Naive B cell (primary cell): ENCODE results near the gene CAMTA1. TPM values are rescaled to one million over a fixed set of nuclear protein-coding genes. Genes with fewer than 3 reads are reported as not detected.

ENCODE experiments used
- ATAC-seq, 2 donors: fragments of 150-1000 bp; cut with Tn5 transposase; 2 replicates each; pipeline ENCODE4 v1.10.0; 2021; ENCODE audit warnings: low read depth in 2 of 2, mild to moderate bottlenecking in 2 of 2, moderate library complexity in 2 of 2
- DNase-seq: peaks from one replicate; pipeline ENCODE4 v3.0.0; 2022
- H3K27ac Mint-ChIP-seq, 6 donors: one replicate each; pipeline ENCODE4 v1.8.0; 2020 to 2022; ENCODE audit warnings: mild to moderate bottlenecking in 6 of 6, mixed read lengths in 6 of 6, moderate library complexity in 5 of 6, inconsistent platforms in 2 of 6
- H3K27me3 Mint-ChIP-seq, 3 donors: one replicate each; pipeline ENCODE4 v1.8.0; 2021 to 2022; ENCODE audit warnings: mixed read lengths in 3 of 3, mild to moderate bottlenecking in 1 of 3
- H3K36me3 Mint-ChIP-seq, 2 donors: one replicate each; pipeline ENCODE4 v1.8.0; 2020 to 2022; ENCODE audit warnings: mixed read lengths in 2 of 2, inconsistent platforms in 1 of 2, mild to moderate bottlenecking in 1 of 2
- H3K4me1 Mint-ChIP-seq, 3 donors: one replicate each; pipeline ENCODE4 v1.8.0; 2020 to 2022; ENCODE audit warnings: mixed read lengths in 3 of 3, inconsistent platforms in 1 of 3, mild to moderate bottlenecking in 1 of 3, moderate library complexity in 1 of 3
- H3K4me3 Mint-ChIP-seq, 8 donors: one replicate each; pipeline ENCODE4 v1.8.0; 2020 to 2022; ENCODE audit warnings: mild to moderate bottlenecking in 8 of 8, mixed read lengths in 8 of 8, moderate library complexity in 8 of 8, inconsistent platforms in 2 of 8
- H3K9me3 Mint-ChIP-seq, 7 donors: one replicate each; pipeline ENCODE4 v1.8.0; 2020 to 2022; ENCODE audit warnings: mixed read lengths in 7 of 7, mild to moderate bottlenecking in 5 of 7, inconsistent platforms in 2 of 7, moderate library complexity in 1 of 7
- polyA plus RNA-seq, 6 donors: library from polyadenylated mRNA; unstranded; fragments of 300-500 nt; fragmentation: Illumina TruSeq; gene quantifications; one replicate each; pipeline ENCODE4 v1.2.3, GENCODE V29; 2021; ENCODE audit warnings: low read depth in 6 of 6

The CAMTA1 gene
- polyA plus RNA-seq, 6 donors from 2014 or later = 75.4 to 140 (median 88.8) TPM

GRCh38 chr1:7481194-7481593 is 695.9 kb downstream of the CAMTA1 start:
- no peak for DNase-seq
- Mint-ChIP-seq H3K27me3 (peaks cover 0 to 8% (median 0%) of the 10 kb centered on the region in 3 donors), H3K36me3 (no peaks in the 10 kb centered on the region), H3K27ac (no peak overlapping the region), H3K4me3 (no peak overlapping the region), H3K9me3 (no peaks in the 10 kb centered on the region), H3K4me1 (no peaks in the 10 kb centered on the region)
- no peak for ATAC-seq

GRCh38 chr1:7482077-7482476 is 696.8 kb downstream of the CAMTA1 start:
- DNase-seq (no peak), ATAC-seq (no peak)
- no peaks in the 10 kb centered on the region for H3K36me3 Mint-ChIP-seq
- no peak overlapping the region for H3K27ac Mint-ChIP-seq
- H3K27me3 Mint-ChIP-seq = peaks cover 0 to 8% (median 0%) of the 10 kb centered on the region in 3 donors
- no peaks in the 10 kb centered on the region for H3K9me3 Mint-ChIP-seq
- no peaks in the 10 kb centered on the region for H3K4me1 Mint-ChIP-seq
- H3K4me3 Mint-ChIP-seq = no peak overlapping the region

GRCh38 chr1:7482772-7483495 is 697.7 kb downstream of the CAMTA1 start:
- DNase-seq = no peak
- H3K4me1 Mint-ChIP-seq = no peaks in the 10 kb centered on the region

GRCh38 chr1:7483634-7484383 is 698.6 kb downstream of the CAMTA1 start:
- H3K4me3 Mint-ChIP-seq = no peak overlapping the region
- H3K27ac Mint-ChIP-seq = no peak overlapping the region
- DNase-seq (no peak), ATAC-seq (no peak)
- no peaks in the 10 kb centered on the region for H3K9me3 Mint-ChIP-seq
- peaks cover 0 to 8% (median 7%) of the 10 kb centered on the region in 3 donors for H3K27me3 Mint-ChIP-seq
- no peaks in the 10 kb centered on the region for H3K36me3 Mint-ChIP-seq
- H3K4me1 Mint-ChIP-seq = no peaks in the 10 kb centered on the region

More at GRCh38 chr1:7482772-7483495, 697.7 kb downstream of the CAMTA1 start:
- Mint-ChIP-seq H3K36me3 (no peaks in the 10 kb centered on the region), H3K4me3 (no peak overlapping the region), H3K9me3 (no peaks in the 10 kb centered on the region), H3K27ac (no peak overlapping the region), H3K27me3 (peaks cover 0 to 8% (median 3%) of the 10 kb centered on the region in 3 donors)
- ATAC-seq = no peak

GRCh38 chr1:7485086-7485780 is 700.0 kb downstream of the CAMTA1 start:
- Mint-ChIP-seq H3K4me3 (no peak overlapping the region), H3K36me3 (no peaks in the 10 kb centered on the region)

GRCh38 chr1:7485826-7486225 is 700.6 kb downstream of the CAMTA1 start:
- DNase-seq = no peak
- Mint-ChIP-seq H3K36me3 (no peaks in the 10 kb centered on the region), H3K27me3 (peaks cover 0 to 8% (median 7%) of the 10 kb centered on the region in 3 donors), H3K4me1 (no peaks in the 10 kb centered on the region), H3K4me3 (no peak overlapping the region), H3K9me3 (no peaks in the 10 kb centered on the region), H3K27ac (no peak overlapping the region)
- no peak for ATAC-seq

More at GRCh38 chr1:7485086-7485780, 700.0 kb downstream of the CAMTA1 start:
- Mint-ChIP-seq H3K27me3 (peaks cover 0 to 8% (median 7%) of the 10 kb centered on the region in 3 donors), H3K4me1 (no peaks in the 10 kb centered on the region), H3K9me3 (no peaks in the 10 kb centered on the region), H3K27ac (no peak overlapping the region)
- ATAC-seq (no peak), DNase-seq (no peak)

GRCh38 chr1:7487766-7488474 is 702.7 kb downstream of the CAMTA1 start:
- no peak for DNase-seq
- no peak for ATAC-seq
- no peak overlapping the region for H3K4me3 Mint-ChIP-seq
- no peaks in the 10 kb centered on the region for H3K4me1 Mint-ChIP-seq
- peaks cover 0 to 6% (median 0%) of the 10 kb centered on the region in 7 donors for H3K9me3 Mint-ChIP-seq
- no peaks in the 10 kb centered on the region for H3K36me3 Mint-ChIP-seq
- H3K27me3 Mint-ChIP-seq = peaks cover 4 to 7% (median 7%) of the 10 kb centered on the region in 3 donors
- H3K27ac Mint-ChIP-seq = no peak overlapping the region

- no peak overlapping the region for H3K27ac Mint-ChIP-seq
- DNase-seq (no peak), ATAC-seq (no peak)
- H3K4me3 Mint-ChIP-seq = no peak overlapping the region
- no peaks in the 10 kb centered on the region for H3K36me3 Mint-ChIP-seq
- H3K9me3 Mint-ChIP-seq = peaks cover 0 to 11% (median 0%) of the 10 kb centered on the region in 7 donors
- H3K27me3 Mint-ChIP-seq = peaks cover 7 to 10% (median 7%) of the 10 kb centered on the region in 3 donors
- H3K4me1 Mint-ChIP-seq = no peaks in the 10 kb centered on the region
Observed at GRCh38 chr1:7488475-7488842, 703.2 kb downstream of the CAMTA1 start.

GRCh38 chr1:7489586-7489985 is 704.3 kb downstream of the CAMTA1 start:
- no peak overlapping the region for H3K4me3 Mint-ChIP-seq
- H3K27me3 Mint-ChIP-seq = peaks cover 7 to 11% (median 7%) of the 10 kb centered on the region in 3 donors
- no peak for DNase-seq
- H3K9me3 Mint-ChIP-seq = peaks cover 0 to 11% (median 0%) of the 10 kb centered on the region in 7 donors
- H3K27ac Mint-ChIP-seq = no peak overlapping the region
- ATAC-seq = no peak
- H3K36me3 Mint-ChIP-seq = no peaks in the 10 kb centered on the region
- H3K4me1 Mint-ChIP-seq = no peaks in the 10 kb centered on the region

- Mint-ChIP-seq H3K4me3 (no peak overlapping the region), H3K36me3 (no peaks in the 10 kb centered on the region), H3K27ac (no peak overlapping the region), H3K27me3 (peaks cover 7 to 11% (median 7%) of the 10 kb centered on the region in 3 donors), H3K9me3 (peaks cover 0 to 11% (median 0%) of the 10 kb centered on the region in 7 donors), H3K4me1 (no peaks in the 10 kb centered on the region)
- no peak for DNase-seq
- ATAC-seq = no peak
Observed at GRCh38 chr1:7490576-7490975, 705.3 kb downstream of the CAMTA1 start.

- no peak overlapping the region for H3K27ac Mint-ChIP-seq
- DNase-seq (no peak), ATAC-seq (no peak)
- H3K4me3 Mint-ChIP-seq = no peak overlapping the region
- H3K27me3 Mint-ChIP-seq = peaks cover 7 to 11% (median 7%) of the 10 kb centered on the region in 3 donors
- no peaks in the 10 kb centered on the region for H3K4me1 Mint-ChIP-seq
- H3K9me3 Mint-ChIP-seq = peaks cover 0 to 11% (median 0%) of the 10 kb centered on the region in 7 donors
- no peaks in the 10 kb centered on the region for H3K36me3 Mint-ChIP-seq
Observed at GRCh38 chr1:7491109-7491817, 706.0 kb downstream of the CAMTA1 start.

- no peak for ATAC-seq
- no peak for DNase-seq
- no peaks in the 10 kb centered on the region for H3K36me3 Mint-ChIP-seq
- H3K27ac Mint-ChIP-seq = no peak overlapping the region
- H3K4me3 Mint-ChIP-seq = no peak overlapping the region
- H3K27me3 Mint-ChIP-seq = peaks cover 7 to 11% (median 7%) of the 10 kb centered on the region in 3 donors
- H3K4me1 Mint-ChIP-seq = no peaks in the 10 kb centered on the region
- peaks cover 0 to 11% (median 0%) of the 10 kb centered on the region in 7 donors for H3K9me3 Mint-ChIP-seq
Observed at GRCh38 chr1:7491818-7492173, 706.5 kb downstream of the CAMTA1 start.
